Stimulated activated CD4-positive, alpha-beta T cell treated with anti-CD3 and anti-CD28 coated beads, TNF-alpha, amount 100 ng/mL, for 24 hours (primary cell): ENCODE data around the gene PTGFRN.
"Not testable (repeated sequence)": the region's sequence is repeated elsewhere in the genome, so short reads cannot be mapped to it uniquely, and the experiment has no call there.

ENCODE experiments used
- DNase-seq, 3 experiments: peaks; one replicate each; pipeline ENCODE4 v3.0.0-alpha.2; 2020; ENCODE audit warnings: low read depth in 3 of 3

Gene PTGFRN

GRCh38 chr1:116916533-116917445, 7.1 kb downstream of the PTGFRN start:
- DNase-seq = no peak

- DNase-seq = no peak
These were observed 9.1 kb downstream of the PTGFRN start for GRCh38 chr1:116918714-116919357.

GRCh38 chr1:116919802-116920201, 10.1 kb downstream of the PTGFRN start:
- DNase-seq = no peak

- no peak for DNase-seq
These were observed 10.5 kb downstream of the PTGFRN start for GRCh38 chr1:116920211-116920610.

GRCh38 chr1:116921301-116921885, 11.7 kb downstream of the PTGFRN start:
- no peak for DNase-seq

- no peak for DNase-seq
These were observed 12.2 kb downstream of the PTGFRN start for GRCh38 chr1:116921937-116922336.

- no peak for DNase-seq
These were observed 13.7 kb downstream of the PTGFRN start for GRCh38 chr1:116923421-116923820.

- no peak for DNase-seq
These were observed 17.5 kb downstream of the PTGFRN start for GRCh38 chr1:116927049-116927798.

GRCh38 chr1:116929961-116930592, 20.4 kb downstream of the PTGFRN start:
- no peak for DNase-seq

- DNase-seq = no peak
These were observed 21.6 kb downstream of the PTGFRN start for GRCh38 chr1:116931016-116931918.

GRCh38 chr1:116933606-116934515, 24.1 kb downstream of the PTGFRN start:
- no peak for DNase-seq

GRCh38 chr1:116934586-116935207, 25.0 kb downstream of the PTGFRN start:
- DNase-seq = no peak

GRCh38 chr1:116938216-116938615, 28.5 kb downstream of the PTGFRN start:
- DNase-seq = no peak

- not testable (repeated sequence) for DNase-seq
These were observed 30.2 kb downstream of the PTGFRN start for GRCh38 chr1:116939780-116940543.

GRCh38 chr1:116940814-116941599, 31.3 kb downstream of the PTGFRN start:
- DNase-seq = no peak

GRCh38 chr1:116941670-116942069, 32.0 kb downstream of the PTGFRN start:
- no peak for DNase-seq

- DNase-seq = no peak
These were observed 32.6 kb downstream of the PTGFRN start for GRCh38 chr1:116942344-116942743.
